Calu3 (cell line): ENCODE data around the gene DNHD1. TPM values are rescaled to one million over a fixed set of nuclear protein-coding genes. Genes with fewer than 3 reads are reported as not detected.

ENCODE experiments used
- BruUV-seq: library from RNA; stranded (reverse); fragments of 400-500 nt; replicated peaks from 2 replicates; lab custom pipeline; 2021; lab: Mats Ljungman, UMichigan
- CTCF ChIA-PET: fragments of 300-600 bp; sonication (Branson Sonifier 250); formaldehyde crosslinking; loops from one replicate; lab custom pipeline; 2022; ENCODE audit warnings: antibody characterized with exemption; lab: Charles Lee
- DNase-seq: peaks from one replicate; pipeline ENCODE4 v3.0.0; 2022
- H3K27ac Mint-ChIP-seq: one replicate; pipeline ENCODE4 v1.8.0; 2022; ENCODE audit warnings: mixed read lengths; ENCODE audit not compliant: unreplicated experiment
- H3K27me3 Mint-ChIP-seq: one replicate; pipeline ENCODE4 v1.8.0; 2022; ENCODE audit warnings: mixed read lengths; ENCODE audit not compliant: unreplicated experiment
- H3K36me3 Mint-ChIP-seq: one replicate; pipeline ENCODE4 v1.8.0; 2022; ENCODE audit warnings: mild to moderate bottlenecking, moderate library complexity, mixed read lengths; ENCODE audit not compliant: insufficient read depth, unreplicated experiment
- H3K4me1 Mint-ChIP-seq: one replicate; pipeline ENCODE4 v1.8.0; 2022; ENCODE audit warnings: mild to moderate bottlenecking, low read depth, mixed read lengths; ENCODE audit not compliant: unreplicated experiment
- H3K4me3 Mint-ChIP-seq: one replicate; pipeline ENCODE4 v1.8.0; 2022; ENCODE audit warnings: mild to moderate bottlenecking, low read depth, moderate library complexity, mixed read lengths; ENCODE audit not compliant: unreplicated experiment
- H3K9me3 Mint-ChIP-seq: one replicate; pipeline ENCODE4 v1.8.0; 2022; ENCODE audit warnings: low read depth, mixed read lengths; ENCODE audit not compliant: unreplicated experiment
- intact Hi-C: fragments of 100-400 bp; cut with micrococcal nuclease; formaldehyde crosslinking; loops from one replicate; pipeline ENCODE4 v1.10.0; 2022; ENCODE audit not compliant: unreplicated experiment
- total RNA-seq: library from RNA; stranded (reverse); gene quantifications from 2 replicates; pipeline ENCODE4 v1.2.3, GENCODE V29; 2022
- TF ChIP-seq, protein P1 (sequence below): fragments of 200-600 bp; IDR thresholded peaks from one replicate; pipeline ENCODE4 v1.8.0; 2022; ENCODE audit warnings: antibody characterized with exemption; ENCODE audit not compliant: unreplicated experiment

The DNHD1 gene
- total RNA-seq, 1 experiment from 2014 or later: 41.2 TPM

DNA sequence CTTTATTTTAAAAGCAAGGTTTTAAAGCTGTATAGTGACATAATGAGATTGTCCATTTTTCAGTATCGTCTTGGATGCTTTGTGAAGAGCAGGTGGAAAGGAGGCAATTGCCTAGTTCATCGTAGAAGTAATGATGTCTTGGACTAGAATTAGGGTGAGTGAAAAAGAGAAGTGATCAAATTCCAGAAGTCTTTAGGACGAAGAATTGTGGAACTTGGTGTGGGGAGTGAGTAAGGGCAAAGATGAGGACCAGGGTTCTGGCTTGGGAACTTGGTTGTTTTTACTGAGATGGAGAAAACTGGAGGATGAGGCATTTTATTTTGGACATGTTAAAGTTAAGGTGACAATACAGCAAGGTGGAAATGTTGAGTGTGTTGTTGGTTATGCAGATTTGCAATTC, 107.7 kb downstream of the DNHD1 start:
- CTCF ChIA-PET: interaction anchor here (1.2 to 1.4 kb wide), 3 partner anchors 63 to 207 kb away, joined by 3 to 10 read pairs (median 8); partner anchors contain the start of gene MRPL17
- TF ChIP-seq, protein P1, sequence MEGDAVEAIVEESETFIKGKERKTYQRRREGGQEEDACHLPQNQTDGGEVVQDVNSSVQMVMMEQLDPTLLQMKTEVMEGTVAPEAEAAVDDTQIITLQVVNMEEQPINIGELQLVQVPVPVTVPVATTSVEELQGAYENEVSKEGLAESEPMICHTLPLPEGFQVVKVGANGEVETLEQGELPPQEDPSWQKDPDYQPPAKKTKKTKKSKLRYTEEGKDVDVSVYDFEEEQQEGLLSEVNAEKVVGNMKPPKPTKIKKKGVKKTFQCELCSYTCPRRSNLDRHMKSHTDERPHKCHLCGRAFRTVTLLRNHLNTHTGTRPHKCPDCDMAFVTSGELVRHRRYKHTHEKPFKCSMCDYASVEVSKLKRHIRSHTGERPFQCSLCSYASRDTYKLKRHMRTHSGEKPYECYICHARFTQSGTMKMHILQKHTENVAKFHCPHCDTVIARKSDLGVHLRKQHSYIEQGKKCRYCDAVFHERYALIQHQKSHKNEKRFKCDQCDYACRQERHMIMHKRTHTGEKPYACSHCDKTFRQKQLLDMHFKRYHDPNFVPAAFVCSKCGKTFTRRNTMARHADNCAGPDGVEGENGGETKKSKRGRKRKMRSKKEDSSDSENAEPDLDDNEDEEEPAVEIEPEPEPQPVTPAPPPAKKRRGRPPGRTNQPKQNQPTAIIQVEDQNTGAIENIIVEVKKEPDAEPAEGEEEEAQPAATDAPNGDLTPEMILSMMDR: no peak
- no peak overlapping the region for H3K27ac Mint-ChIP-seq
- no peak for DNase-seq
- peaks cover 11% of the 10 kb centered on the region for H3K36me3 Mint-ChIP-seq
- no peaks in the 10 kb centered on the region for H3K9me3 Mint-ChIP-seq
- H3K4me1 Mint-ChIP-seq: peaks cover 19% of the 10 kb centered on the region
- intact Hi-C loops: no loop called here
- no TSS peak for BruUV-seq
- H3K4me3 Mint-ChIP-seq: no peak overlapping the region
- H3K27me3 Mint-ChIP-seq: no peaks in the 10 kb centered on the region

DNA sequence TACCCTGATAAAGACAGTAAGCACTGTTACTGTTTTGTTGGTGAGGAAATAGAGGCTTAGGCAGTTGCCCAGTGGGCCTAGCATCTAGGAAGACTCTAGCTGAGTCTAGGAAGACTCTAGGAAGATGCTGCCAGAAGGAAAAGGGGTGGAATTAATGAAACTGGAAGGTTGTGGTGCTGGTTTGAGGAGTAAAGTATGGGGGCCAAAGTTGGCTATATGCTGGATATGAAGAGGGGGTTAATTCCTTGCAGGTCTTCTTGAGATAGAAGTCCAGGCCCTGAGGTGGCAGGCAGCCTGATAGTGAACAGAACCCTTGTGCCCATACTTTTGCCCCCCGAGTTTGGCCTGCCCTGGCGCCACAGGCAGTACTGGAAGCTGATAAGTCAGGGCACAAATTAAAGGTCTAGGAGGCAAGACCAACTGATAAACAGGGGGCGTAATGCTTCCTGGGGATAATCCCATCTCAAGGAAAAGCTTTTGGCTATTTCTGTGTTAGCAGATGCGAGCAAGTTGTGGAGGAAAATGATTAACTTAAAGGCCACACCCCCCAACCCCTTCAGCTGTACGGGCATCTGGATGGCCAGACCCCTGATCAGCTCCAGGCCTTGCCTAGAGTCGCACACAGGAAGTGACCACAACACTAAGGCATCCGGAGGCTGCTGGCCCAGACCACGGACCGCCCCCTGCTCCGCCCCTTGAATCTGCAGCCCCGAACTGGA, 109.5 kb downstream of the DNHD1 start:
- H3K27ac Mint-ChIP-seq: peak overlapping the region; percentile 85
- no peaks in the 10 kb centered on the region for H3K9me3 Mint-ChIP-seq
- H3K36me3 Mint-ChIP-seq: peaks cover 11% of the 10 kb centered on the region
- BruUV-seq: no TSS peak
- H3K4me3 Mint-ChIP-seq: peak overlapping the region; percentile 44
- H3K4me1 Mint-ChIP-seq: peaks cover 31% of the 10 kb centered on the region
- CTCF ChIA-PET: interaction anchor here (1.0 to 1.4 kb wide), 4 partner anchors 12 to 228 kb away, joined by 3 to 4 read pairs (median 3); partner anchors contain the start of genes MRPL17 and TPP1
- intact Hi-C loops: no loop called here
- TF ChIP-seq, protein P1: no peak
- H3K27me3 Mint-ChIP-seq: no peaks in the 10 kb centered on the region
- DNase-seq: peak; percentile 95

DNA sequence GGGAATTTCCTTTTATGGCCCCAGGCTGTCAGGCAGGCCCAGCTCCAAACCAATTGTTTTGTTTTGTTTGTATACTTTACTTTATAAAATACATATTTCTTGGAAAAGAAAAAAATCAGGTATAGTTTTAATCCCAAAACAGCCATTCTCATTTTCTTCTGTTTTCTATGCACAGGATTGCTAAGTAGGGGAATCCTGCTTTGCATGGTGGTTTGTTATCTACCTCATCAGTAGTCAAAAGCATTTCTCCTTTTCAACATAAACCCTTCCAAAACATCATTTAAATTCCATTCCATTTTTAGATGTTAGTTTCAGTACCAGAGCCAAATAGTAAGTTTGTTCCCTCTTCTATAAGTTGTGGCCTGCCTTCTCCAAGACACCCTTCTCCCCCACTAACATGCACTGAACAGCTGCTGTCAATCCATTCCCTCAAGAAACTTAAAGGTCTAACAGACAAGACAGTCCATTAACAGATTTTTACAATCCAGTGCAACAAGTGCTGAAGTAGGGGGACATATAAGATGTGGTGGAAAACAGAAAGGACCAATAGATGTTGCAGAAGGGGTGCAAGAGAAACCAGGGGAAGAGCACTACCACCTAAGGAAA, 110.2 kb downstream of the DNHD1 start:
- intact Hi-C loops: no loop called here
- peaks cover 11% of the 10 kb centered on the region for H3K36me3 Mint-ChIP-seq

DNA sequence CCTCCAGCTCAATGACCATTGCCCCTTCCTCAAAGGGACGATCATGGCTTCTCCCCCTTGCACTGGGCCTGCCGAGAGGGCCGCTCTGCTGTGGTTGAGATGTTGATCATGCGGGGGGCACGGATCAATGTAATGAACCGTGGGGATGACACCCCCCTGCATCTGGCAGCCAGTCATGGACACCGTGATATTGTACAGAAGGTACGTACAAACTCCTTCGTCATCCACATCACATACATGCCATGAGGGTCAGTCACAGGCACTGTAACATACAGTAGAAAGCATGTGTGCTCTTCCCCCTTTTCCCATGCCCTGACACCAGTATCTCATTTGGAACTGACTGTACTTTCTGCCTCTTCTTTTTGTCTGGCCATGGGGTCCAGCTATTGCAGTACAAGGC, 110.9 kb downstream of the DNHD1 start:
- H3K4me3 Mint-ChIP-seq: no peak overlapping the region
- H3K4me1 Mint-ChIP-seq: peaks cover 24% of the 10 kb centered on the region
- no peaks in the 10 kb centered on the region for H3K9me3 Mint-ChIP-seq
- peaks cover 11% of the 10 kb centered on the region for H3K36me3 Mint-ChIP-seq
- DNase-seq: no peak
- H3K27me3 Mint-ChIP-seq: no peaks in the 10 kb centered on the region
- TF ChIP-seq, protein P1: no peak
- intact Hi-C loops: no loop called here
- no peak overlapping the region for H3K27ac Mint-ChIP-seq
- CTCF ChIA-PET: no interaction called here
- no TSS peak for BruUV-seq

More for the DNA sequence above, 110.2 kb downstream of the DNHD1 start:
- TF ChIP-seq, protein P1: no peak
- H3K9me3 Mint-ChIP-seq: no peaks in the 10 kb centered on the region
- CTCF ChIA-PET: interaction anchor here (1.0 to 1.4 kb wide), 4 partner anchors 12 to 228 kb away, joined by 3 to 4 read pairs (median 3); partner anchors contain the start of genes MRPL17 and TPP1
- no TSS peak for BruUV-seq
- no peaks in the 10 kb centered on the region for H3K27me3 Mint-ChIP-seq
- no peak overlapping the region for H3K4me3 Mint-ChIP-seq
- H3K4me1 Mint-ChIP-seq: peaks cover 24% of the 10 kb centered on the region
- peak overlapping the region; percentile 57 for H3K27ac Mint-ChIP-seq
- no peak for DNase-seq
